ENCODE data around the gene UBALD1. TPM values are rescaled to one million over a fixed set of nuclear protein-coding genes. Genes with fewer than 3 reads are reported as not detected.

UBALD1 gene
- total and polyA plus RNA-seq, 8 donors = 12.0 to 27.8 (median 19.8) TPM

- ATAC-seq = no peak
- H3K27ac ChIP-seq = peak overlapping the region in 1 of 2 donors; percentile 28
- intact Hi-C loops (cut with DNase I) = no loop called here
- TF ChIP-seq CTCF (IDR thresholded peaks at IDR 0.05) = no peak
- no peak overlapping the region for H3K4me3 ChIP-seq
- H3K36me3 ChIP-seq = peaks cover 0 to 13% of the 10 kb centered on the region in 2 donors
- no peaks in the 10 kb centered on the region for H3K27me3 ChIP-seq
- H3K9me3 ChIP-seq = no peaks in the 10 kb centered on the region
- DNase-seq = no peak
- H3K4me1 ChIP-seq = peaks cover 2 to 48% of the 10 kb centered on the region in 2 donors
Observed at GRCh38 chr16:4631444-4631843, 16.8 kb upstream of the UBALD1 start.

DNA sequence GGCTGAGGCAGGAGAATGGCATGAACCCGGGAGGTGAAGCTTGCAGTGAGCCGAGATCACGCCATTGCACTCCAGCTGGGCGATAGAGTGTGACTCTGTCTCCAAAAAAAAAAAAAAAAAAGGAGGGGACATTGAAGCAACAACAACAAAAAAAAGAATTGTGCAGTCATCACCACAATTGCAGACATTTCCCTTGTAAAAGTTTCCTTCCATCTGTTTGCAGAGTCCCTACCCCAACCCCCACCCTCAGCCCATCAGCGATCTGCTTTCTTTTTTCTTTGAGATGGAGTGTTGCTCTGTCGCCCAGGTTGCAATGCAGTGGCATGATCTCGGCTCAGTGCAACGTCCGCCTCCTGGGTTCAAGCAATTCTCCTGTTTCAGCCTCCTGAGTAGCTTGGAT, 13.6 kb upstream of the UBALD1 start:
- Histone ChIP-seq H3K9me3 (no peaks in the 10 kb centered on the region), H3K4me3 (no peak overlapping the region), H3K27me3 (no peaks in the 10 kb centered on the region), H3K27ac (peak overlapping the region in 1 of 2 donors; percentile 74), H3K36me3 (no peaks in the 10 kb centered on the region), H3K4me1 (peaks cover 10 to 56% of the 10 kb centered on the region in 2 donors)
- TF ChIP-seq CTCF (IDR thresholded peaks at IDR 0.05) = no peak
- ATAC-seq (no peak), DNase-seq (no peak)
- intact Hi-C loops (cut with DNase I) = no loop called here

DNA sequence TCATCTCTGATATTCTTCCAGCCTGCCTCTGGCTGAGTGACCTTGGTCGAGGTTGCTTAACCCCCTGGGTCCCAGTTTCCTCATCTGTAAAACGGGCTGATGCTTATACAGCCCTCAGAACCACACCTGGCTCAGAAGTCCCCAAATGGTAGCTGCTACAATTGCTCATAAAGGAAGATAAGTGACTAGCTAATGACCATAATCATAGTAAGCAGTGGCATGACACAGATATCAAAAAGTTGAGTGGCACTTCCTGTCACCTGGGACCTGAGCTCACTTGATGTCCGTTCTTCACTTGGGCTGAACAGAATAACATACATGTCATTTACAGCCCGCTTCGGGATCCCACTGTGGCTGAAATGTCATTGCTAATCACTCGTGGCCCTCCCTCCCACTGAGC, 11.7 kb upstream of the UBALD1 start:
- H3K27ac ChIP-seq = peak overlapping the region; percentile 95 to 98
- TF ChIP-seq CTCF (IDR thresholded peaks at IDR 0.05) = no peak
- no peak for DNase-seq
- H3K9me3 ChIP-seq = no peaks in the 10 kb centered on the region
- H3K27me3 ChIP-seq = no peaks in the 10 kb centered on the region
- peak overlapping the region; percentile 96 to 99 for H3K4me3 ChIP-seq
- intact Hi-C loops (cut with DNase I) = no loop called here
- ATAC-seq = no peak
- peaks cover 10 to 59% of the 10 kb centered on the region in 2 donors for H3K4me1 ChIP-seq
- H3K36me3 ChIP-seq = no peaks in the 10 kb centered on the region

DNA sequence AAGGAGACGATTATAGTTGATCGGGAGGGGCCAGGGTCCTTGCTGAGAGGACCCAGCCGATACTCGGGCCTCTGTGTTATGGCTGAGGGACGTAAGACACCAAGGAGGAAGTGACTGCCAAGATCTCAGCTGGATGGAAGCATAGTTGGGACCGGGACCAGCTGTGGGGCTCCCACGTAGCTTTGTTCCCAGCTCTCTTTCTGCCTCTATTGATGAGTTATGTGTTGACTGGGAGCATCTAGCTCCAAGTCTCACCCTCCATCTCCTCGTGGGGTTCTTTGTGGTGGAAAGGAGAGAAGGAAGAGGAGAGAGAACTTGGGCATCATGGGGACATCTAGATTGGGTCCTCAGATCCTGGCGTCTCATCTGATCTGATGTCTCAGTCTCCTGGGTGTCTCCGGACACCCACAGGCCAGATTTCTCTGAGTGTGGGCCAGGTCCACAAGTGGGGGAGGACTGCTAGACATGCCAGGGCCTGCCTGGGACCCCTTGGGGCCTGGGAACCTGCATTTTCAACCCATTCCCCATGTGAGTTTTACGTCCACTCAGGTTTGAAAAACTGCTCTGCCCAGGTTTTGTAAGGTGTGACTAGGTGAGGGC, 11.0 kb upstream of the UBALD1 start:
- intact Hi-C loops (cut with DNase I) = no loop called here
- TF ChIP-seq CTCF (IDR thresholded peaks at IDR 0.05) = no peak
- DNase-seq (peak in 1 of 4 donors; percentile 64), ATAC-seq (peak; percentile 2)
- Histone ChIP-seq H3K4me1 (peaks cover 10 to 52% of the 10 kb centered on the region in 2 donors), H3K27ac (peak overlapping the region; percentile 95 to 98), H3K36me3 (no peaks in the 10 kb centered on the region), H3K27me3 (no peaks in the 10 kb centered on the region), H3K9me3 (no peaks in the 10 kb centered on the region), H3K4me3 (peak overlapping the region; percentile 96 to 99)

DNA sequence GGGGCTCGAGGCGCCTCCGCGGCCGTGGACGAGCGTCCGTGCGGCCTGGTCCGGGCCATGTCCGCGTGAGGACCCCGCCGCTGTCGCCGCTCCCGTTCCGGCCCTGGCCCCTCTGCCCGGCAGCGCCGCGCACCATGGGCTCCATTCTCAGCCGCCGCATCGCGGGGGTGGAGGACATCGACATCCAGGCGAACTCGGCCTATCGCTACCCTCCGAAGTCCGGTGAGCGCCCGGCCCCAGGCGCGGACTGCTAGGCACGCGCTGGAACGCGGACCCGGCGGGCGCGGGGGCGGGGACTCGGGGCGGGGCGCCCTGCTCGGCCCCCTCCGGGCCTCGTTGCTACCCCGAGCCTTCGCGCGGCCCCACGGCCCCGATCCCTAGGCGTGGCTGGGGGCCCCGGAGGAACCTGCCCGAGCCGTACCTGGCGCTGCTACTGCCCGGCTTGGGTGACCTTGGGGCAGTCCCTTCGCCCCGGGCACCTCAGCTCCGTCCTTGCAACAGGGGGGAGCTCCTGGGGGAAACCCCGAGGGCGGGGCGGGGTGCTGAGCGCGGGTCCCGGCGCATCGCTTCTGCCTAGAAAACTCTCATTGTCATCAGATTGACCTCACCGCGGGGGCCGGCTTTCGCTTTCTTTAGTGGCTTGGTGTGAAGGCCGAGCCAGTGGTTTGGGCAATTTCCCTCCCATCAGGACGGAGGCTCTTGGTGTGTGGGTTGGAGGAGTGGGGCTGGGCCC, 10.3 kb upstream of the UBALD1 start:
- DNase-seq = peak in 3 of 4 donors; percentile 57 to 94 (median 77)
- intact Hi-C loops (cut with DNase I) = no loop called here
- Histone ChIP-seq H3K27me3 (no peaks in the 10 kb centered on the region), H3K9me3 (no peaks in the 10 kb centered on the region), H3K36me3 (no peaks in the 10 kb centered on the region), H3K4me3 (peak overlapping the region; percentile 96 to 99), H3K4me1 (peaks cover 10 to 48% of the 10 kb centered on the region in 2 donors), H3K27ac (peak overlapping the region; percentile 95 to 98)
- ATAC-seq = peak; percentile 20
- TF ChIP-seq CTCF (IDR thresholded peaks at IDR 0.05) = no peak
